ENCODE results near the gene HMX2. TPM values are rescaled to one million over a fixed set of nuclear protein-coding genes. Genes with fewer than 3 reads are reported as not detected.

HMX2 gene
- polyA plus RNA-seq, 1 donor from 2014 or later, result not detected

DNA sequence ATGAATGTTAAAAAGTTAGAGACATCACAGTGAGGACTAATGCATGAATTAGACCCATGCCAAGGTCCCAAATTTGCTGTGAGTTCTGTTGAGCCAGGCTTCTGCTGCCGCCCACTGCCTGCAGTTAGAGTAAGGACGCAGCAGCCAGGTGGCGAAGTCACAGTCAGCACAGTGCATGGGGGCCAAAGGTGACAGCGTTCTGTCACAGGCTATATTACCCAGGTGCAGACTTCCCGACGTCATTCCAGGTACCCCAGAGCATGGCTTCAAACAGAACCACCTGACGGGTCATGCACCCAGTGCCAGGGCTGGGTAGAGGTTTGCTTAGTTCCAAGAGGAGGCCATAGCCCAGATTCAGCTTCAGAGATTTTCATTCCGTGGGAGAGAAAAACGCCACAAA is 46.1 kb upstream of the HMX2 start:
- Histone ChIP-seq H3K79me2 (replicated peaks; ENCODE audit: insufficient read depth, low read length) (no peaks in the 10 kb centered on the region), H3F3A (ENCODE audit: insufficient read depth, low read length, poor library complexity, severe bottlenecking) (no peaks in the 10 kb centered on the region), H3K4me3 (ENCODE audit: low read length) (no peak overlapping the region), H2AFZ (ENCODE audit: low read depth, low read length) (no peak overlapping the region), H3K9me3 (ENCODE audit: low read length) (no peaks in the 10 kb centered on the region), H4K20me1 (ENCODE audit: insufficient read depth) (no peaks in the 10 kb centered on the region), H3K27ac (ENCODE audit: low read length) (no peak overlapping the region), H3K4me2 (ENCODE audit: low read length) (no peak overlapping the region), H3K9ac (ENCODE audit: low read length) (no peak overlapping the region), H3K27me3 (ENCODE audit: insufficient read depth, low read depth, low read length) (peaks cover 5% of the 10 kb centered on the region), H3K36me3 (ENCODE audit: insufficient read depth, low read length) (no peaks in the 10 kb centered on the region), H3K9me2 (ENCODE audit: insufficient read depth, low read length) (no peaks in the 10 kb centered on the region)
- TF ChIP-seq EP300 (conservative IDR thresholded peaks at IDR 0.05; ENCODE audit: poor library complexity, severe bottlenecking), result no peak
- no peak for TF ChIP-seq SMC3 (conservative IDR thresholded peaks at IDR 0.05; ENCODE audit: poor library complexity)
- no peak for TF ChIP-seq TAF1 (IDR thresholded peaks at IDR 0.05; ENCODE audit: low read depth)
- no peak for TF ChIP-seq RAD21 (conservative IDR thresholded peaks at IDR 0.05)
- no peak for TF ChIP-seq MXI1 (conservative IDR thresholded peaks at IDR 0.05; ENCODE audit: poor library complexity, severe bottlenecking)
- TF ChIP-seq, protein P1, sequence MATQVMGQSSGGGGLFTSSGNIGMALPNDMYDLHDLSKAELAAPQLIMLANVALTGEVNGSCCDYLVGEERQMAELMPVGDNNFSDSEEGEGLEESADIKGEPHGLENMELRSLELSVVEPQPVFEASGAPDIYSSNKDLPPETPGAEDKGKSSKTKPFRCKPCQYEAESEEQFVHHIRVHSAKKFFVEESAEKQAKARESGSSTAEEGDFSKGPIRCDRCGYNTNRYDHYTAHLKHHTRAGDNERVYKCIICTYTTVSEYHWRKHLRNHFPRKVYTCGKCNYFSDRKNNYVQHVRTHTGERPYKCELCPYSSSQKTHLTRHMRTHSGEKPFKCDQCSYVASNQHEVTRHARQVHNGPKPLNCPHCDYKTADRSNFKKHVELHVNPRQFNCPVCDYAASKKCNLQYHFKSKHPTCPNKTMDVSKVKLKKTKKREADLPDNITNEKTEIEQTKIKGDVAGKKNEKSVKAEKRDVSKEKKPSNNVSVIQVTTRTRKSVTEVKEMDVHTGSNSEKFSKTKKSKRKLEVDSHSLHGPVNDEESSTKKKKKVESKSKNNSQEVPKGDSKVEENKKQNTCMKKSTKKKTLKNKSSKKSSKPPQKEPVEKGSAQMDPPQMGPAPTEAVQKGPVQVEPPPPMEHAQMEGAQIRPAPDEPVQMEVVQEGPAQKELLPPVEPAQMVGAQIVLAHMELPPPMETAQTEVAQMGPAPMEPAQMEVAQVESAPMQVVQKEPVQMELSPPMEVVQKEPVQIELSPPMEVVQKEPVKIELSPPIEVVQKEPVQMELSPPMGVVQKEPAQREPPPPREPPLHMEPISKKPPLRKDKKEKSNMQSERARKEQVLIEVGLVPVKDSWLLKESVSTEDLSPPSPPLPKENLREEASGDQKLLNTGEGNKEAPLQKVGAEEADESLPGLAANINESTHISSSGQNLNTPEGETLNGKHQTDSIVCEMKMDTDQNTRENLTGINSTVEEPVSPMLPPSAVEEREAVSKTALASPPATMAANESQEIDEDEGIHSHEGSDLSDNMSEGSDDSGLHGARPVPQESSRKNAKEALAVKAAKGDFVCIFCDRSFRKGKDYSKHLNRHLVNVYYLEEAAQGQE (IDR thresholded peaks at IDR 0.05; ENCODE audit: borderline replicate concordance), result no peak
- no peak for TF ChIP-seq EZH2 (IDR thresholded peaks at IDR 0.05; ENCODE audit: borderline replicate concordance, insufficient read depth, low read length, poor library complexity, severe bottlenecking)
- TF ChIP-seq POLR2AphosphoS5 (IDR thresholded peaks at IDR 0.05), result no peak
- TF ChIP-seq, protein P2, sequence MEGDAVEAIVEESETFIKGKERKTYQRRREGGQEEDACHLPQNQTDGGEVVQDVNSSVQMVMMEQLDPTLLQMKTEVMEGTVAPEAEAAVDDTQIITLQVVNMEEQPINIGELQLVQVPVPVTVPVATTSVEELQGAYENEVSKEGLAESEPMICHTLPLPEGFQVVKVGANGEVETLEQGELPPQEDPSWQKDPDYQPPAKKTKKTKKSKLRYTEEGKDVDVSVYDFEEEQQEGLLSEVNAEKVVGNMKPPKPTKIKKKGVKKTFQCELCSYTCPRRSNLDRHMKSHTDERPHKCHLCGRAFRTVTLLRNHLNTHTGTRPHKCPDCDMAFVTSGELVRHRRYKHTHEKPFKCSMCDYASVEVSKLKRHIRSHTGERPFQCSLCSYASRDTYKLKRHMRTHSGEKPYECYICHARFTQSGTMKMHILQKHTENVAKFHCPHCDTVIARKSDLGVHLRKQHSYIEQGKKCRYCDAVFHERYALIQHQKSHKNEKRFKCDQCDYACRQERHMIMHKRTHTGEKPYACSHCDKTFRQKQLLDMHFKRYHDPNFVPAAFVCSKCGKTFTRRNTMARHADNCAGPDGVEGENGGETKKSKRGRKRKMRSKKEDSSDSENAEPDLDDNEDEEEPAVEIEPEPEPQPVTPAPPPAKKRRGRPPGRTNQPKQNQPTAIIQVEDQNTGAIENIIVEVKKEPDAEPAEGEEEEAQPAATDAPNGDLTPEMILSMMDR (IDR thresholded peaks at IDR 0.05; ENCODE audit: poor library complexity, severe bottlenecking), result no peak

DNA sequence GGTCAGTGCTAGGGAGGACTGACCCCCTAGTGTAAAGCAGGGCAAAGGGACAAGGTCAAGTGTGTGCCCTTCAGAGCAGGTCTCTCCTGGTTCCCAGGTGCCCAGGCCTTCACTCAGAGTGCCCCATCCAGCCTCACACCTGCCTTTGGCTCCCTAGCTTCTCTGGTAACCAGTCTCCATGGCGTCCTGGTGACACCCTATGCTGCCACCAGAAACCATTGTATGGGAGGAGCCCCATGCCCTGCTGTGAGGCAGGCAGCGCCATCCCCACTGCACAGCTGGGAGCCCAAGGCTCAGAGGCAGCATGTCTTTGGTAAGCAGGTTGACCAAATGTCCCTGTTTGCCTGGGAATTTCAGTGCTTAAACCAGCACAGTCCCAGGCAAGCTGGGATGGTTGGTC is 45.3 kb upstream of the HMX2 start:
- H3K27ac ChIP-seq (ENCODE audit: low read length), result no peak overlapping the region
- no peaks in the 10 kb centered on the region for H4K20me1 ChIP-seq (ENCODE audit: insufficient read depth)
- H3K79me2 ChIP-seq (replicated peaks; ENCODE audit: insufficient read depth, low read length), result no peaks in the 10 kb centered on the region
- H2AFZ ChIP-seq (ENCODE audit: low read depth, low read length), result no peak overlapping the region
- no peaks in the 10 kb centered on the region for H3K9me3 ChIP-seq (ENCODE audit: low read length)
- H3K36me3 ChIP-seq (ENCODE audit: insufficient read depth, low read length), result no peaks in the 10 kb centered on the region
- TF ChIP-seq, protein P2 (IDR thresholded peaks at IDR 0.05; ENCODE audit: poor library complexity, severe bottlenecking), result no peak
- TF ChIP-seq, protein P1 (IDR thresholded peaks at IDR 0.05; ENCODE audit: borderline replicate concordance), result no peak
- TF ChIP-seq TAF1 (IDR thresholded peaks at IDR 0.05; ENCODE audit: low read depth) (no peak), SMC3 (conservative IDR thresholded peaks at IDR 0.05; ENCODE audit: poor library complexity) (no peak), EZH2 (IDR thresholded peaks at IDR 0.05; ENCODE audit: borderline replicate concordance, insufficient read depth, low read length, poor library complexity, severe bottlenecking) (no peak), EP300 (conservative IDR thresholded peaks at IDR 0.05; ENCODE audit: poor library complexity, severe bottlenecking) (no peak), RAD21 (conservative IDR thresholded peaks at IDR 0.05) (no peak), POLR2AphosphoS5 (IDR thresholded peaks at IDR 0.05) (no peak), MXI1 (conservative IDR thresholded peaks at IDR 0.05; ENCODE audit: poor library complexity, severe bottlenecking) (no peak)
- H3K27me3 ChIP-seq (ENCODE audit: insufficient read depth, low read depth, low read length), result peaks cover 3% of the 10 kb centered on the region
- H3K4me3 ChIP-seq (ENCODE audit: low read length), result no peak overlapping the region
- no peak overlapping the region for H3K9ac ChIP-seq (ENCODE audit: low read length)
- H3K9me2 ChIP-seq (ENCODE audit: insufficient read depth, low read length), result no peaks in the 10 kb centered on the region
- H3F3A ChIP-seq (ENCODE audit: insufficient read depth, low read length, poor library complexity, severe bottlenecking), result no peaks in the 10 kb centered on the region
- H3K4me2 ChIP-seq (ENCODE audit: low read length), result no peak overlapping the region

All from neural cell (in vitro differentiated cells).